ENCODE results near the gene SH3BP1.

Gene SH3BP1

DNA sequence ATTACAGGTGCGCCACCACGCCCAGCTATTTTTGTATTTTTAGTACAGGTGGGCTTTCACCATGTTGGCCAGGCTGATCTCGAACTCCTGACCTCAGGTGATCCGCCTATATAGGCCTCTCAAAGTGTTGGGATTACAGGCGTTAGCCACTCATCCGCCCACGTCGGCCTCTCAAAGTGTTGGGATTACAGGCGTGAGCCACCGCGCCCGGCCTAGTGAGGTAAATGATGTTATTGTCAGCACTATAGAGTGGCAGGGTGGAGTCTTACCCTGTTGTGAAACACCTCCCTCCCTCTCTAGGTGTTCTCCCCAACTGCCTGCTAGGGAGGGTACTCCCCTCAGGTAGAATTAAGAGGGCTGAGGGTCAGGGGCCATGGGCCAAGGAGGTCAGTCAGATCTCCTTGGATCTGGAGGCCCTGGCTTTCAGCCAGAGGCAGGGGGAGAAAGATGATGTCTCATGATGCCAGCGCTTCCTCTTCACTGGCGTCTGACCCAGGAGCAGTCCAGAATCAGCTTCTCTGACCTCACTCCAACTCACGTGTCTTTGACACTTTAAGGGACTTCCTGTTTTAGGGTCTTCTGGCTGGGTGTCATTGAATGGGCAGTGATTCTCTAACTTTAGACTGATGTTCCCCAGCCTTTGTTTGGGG is 28.9 kb upstream of the SH3BP1 start:
- peaks cover 13% of the 10 kb centered on the region for H3K36me3 ChIP-seq (ENCODE audit: control insufficient read depth, insufficient read depth, low read length)
- no peaks in the 10 kb centered on the region for H3K27me3 ChIP-seq (replicated peaks; ENCODE audit: control insufficient read depth, insufficient read depth, low read length)
- TF ChIP-seq, protein P1, sequence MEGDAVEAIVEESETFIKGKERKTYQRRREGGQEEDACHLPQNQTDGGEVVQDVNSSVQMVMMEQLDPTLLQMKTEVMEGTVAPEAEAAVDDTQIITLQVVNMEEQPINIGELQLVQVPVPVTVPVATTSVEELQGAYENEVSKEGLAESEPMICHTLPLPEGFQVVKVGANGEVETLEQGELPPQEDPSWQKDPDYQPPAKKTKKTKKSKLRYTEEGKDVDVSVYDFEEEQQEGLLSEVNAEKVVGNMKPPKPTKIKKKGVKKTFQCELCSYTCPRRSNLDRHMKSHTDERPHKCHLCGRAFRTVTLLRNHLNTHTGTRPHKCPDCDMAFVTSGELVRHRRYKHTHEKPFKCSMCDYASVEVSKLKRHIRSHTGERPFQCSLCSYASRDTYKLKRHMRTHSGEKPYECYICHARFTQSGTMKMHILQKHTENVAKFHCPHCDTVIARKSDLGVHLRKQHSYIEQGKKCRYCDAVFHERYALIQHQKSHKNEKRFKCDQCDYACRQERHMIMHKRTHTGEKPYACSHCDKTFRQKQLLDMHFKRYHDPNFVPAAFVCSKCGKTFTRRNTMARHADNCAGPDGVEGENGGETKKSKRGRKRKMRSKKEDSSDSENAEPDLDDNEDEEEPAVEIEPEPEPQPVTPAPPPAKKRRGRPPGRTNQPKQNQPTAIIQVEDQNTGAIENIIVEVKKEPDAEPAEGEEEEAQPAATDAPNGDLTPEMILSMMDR (IDR thresholded peaks at IDR 0.05; ENCODE audit: insufficient read depth, low read length, poor library complexity, severe bottlenecking), result no peak
- no peak for DNase-seq (ENCODE audit: extremely low read depth, insufficient read length)
- peak overlapping the region; percentile 98 for H3K4me3 ChIP-seq (replicated peaks; ENCODE audit: low read depth, low read length)

DNA sequence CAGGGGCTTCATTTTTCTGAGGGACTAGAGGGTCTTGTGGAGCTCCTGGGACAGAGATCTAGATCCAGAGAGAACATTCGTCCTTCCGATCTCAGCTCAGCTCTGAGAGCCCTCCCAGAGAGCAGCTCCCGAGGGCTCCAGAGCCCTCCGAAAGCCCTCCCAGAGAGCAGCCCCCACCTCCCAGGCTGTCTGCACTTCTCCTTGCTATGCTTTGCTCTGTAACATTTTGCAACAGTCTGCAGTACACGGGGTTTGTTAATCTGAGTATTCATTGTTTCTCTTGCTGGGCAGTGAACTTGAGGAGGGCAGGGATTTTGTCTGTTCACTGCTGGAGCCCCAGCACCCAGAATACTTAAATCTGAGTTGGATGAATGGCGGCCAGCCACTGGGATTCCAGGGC is 28.3 kb upstream of the SH3BP1 start:
- Histone ChIP-seq H3K27me3 (replicated peaks; ENCODE audit: control insufficient read depth, insufficient read depth, low read length) (no peaks in the 10 kb centered on the region), H3K36me3 (ENCODE audit: control insufficient read depth, insufficient read depth, low read length) (peaks cover 14% of the 10 kb centered on the region), H3K4me3 (replicated peaks; ENCODE audit: low read depth, low read length) (no peak overlapping the region)
- no peak for DNase-seq (ENCODE audit: extremely low read depth, insufficient read length)
- TF ChIP-seq, protein P1 (IDR thresholded peaks at IDR 0.05; ENCODE audit: insufficient read depth, low read length, poor library complexity, severe bottlenecking), result no peak

DNA sequence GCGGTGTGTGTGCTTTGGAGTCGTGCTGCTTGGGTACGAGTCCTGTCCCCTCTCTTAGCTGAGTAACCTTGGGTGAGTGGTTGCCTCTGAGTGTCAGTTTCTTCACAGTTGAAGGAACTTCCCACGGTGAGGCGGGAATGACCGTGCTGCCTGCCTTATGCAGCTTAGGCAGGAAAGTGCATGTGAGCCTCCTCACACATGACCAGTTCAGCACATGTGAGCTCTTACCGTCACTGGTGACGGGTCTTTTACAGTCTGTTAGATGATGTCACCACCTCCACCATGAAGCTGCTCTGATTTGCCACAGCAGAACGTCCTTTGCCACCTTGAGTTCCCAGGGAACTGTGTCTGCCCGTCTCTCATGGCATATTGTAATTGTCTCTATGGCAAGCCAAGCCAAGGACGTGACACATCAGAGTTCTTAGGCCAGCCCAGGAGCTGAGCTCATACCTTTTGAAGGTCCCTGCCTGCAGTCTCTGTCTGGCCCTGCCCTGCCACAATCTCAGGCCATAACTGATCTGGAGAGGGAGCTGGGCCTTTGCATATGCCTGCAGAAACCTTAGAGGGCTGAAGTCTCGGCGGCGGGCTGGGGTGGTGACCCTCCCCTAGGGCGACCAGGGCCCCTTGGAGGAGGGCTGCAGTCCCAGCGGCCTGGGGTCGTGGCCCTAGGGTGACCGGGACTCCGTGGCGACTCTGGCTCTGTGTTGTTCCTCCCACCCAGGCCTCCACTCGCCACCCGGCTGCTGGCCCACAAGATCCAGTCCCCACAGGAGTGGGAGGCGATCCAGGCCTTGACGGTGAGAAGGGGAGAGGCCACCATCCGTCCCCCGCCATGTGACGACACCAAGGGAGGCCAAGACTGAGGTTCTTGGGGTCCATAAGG is 23.0 kb upstream of the SH3BP1 start:
- DNase-seq (ENCODE audit: extremely low read depth, insufficient read length), result no peak
- Histone ChIP-seq H3K4me3 (replicated peaks; ENCODE audit: low read depth, low read length) (no peak overlapping the region), H3K36me3 (ENCODE audit: control insufficient read depth, insufficient read depth, low read length) (peaks cover 44% of the 10 kb centered on the region)

DNA sequence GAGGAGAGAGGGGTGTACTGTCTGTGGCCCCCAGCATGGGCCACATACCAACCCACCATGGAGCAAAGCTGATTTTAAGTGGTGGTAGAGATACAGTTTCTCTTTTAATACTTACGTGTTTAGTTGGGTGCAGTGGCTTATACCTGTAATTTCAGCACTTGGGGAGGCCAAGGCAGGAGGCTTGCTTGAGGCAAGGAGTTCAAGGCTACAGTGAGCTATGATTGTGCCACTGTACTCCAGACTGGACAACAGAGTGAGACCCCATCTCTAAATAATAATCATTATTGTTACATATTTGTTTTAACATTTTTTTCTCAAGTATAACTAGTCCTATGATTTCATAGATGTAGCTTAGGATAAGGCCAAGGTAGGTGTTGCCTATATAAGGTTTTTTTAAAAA is 22.0 kb upstream of the SH3BP1 start:
- Histone ChIP-seq H3K4me3 (replicated peaks; ENCODE audit: low read depth, low read length) (no peak overlapping the region), H3K27me3 (replicated peaks; ENCODE audit: control insufficient read depth, insufficient read depth, low read length) (no peaks in the 10 kb centered on the region), H3K36me3 (ENCODE audit: control insufficient read depth, insufficient read depth, low read length) (peaks cover 46% of the 10 kb centered on the region)
- TF ChIP-seq, protein P1 (IDR thresholded peaks at IDR 0.05; ENCODE audit: insufficient read depth, low read length, poor library complexity, severe bottlenecking), result no peak
- DNase-seq (ENCODE audit: extremely low read depth, insufficient read length), result no peak

More for the DNA sequence above, 23.0 kb upstream of the SH3BP1 start:
- TF ChIP-seq, protein P1 (IDR thresholded peaks at IDR 0.05; ENCODE audit: insufficient read depth, low read length, poor library complexity, severe bottlenecking), result no peak
- H3K27me3 ChIP-seq (replicated peaks; ENCODE audit: control insufficient read depth, insufficient read depth, low read length), result no peaks in the 10 kb centered on the region

DNA sequence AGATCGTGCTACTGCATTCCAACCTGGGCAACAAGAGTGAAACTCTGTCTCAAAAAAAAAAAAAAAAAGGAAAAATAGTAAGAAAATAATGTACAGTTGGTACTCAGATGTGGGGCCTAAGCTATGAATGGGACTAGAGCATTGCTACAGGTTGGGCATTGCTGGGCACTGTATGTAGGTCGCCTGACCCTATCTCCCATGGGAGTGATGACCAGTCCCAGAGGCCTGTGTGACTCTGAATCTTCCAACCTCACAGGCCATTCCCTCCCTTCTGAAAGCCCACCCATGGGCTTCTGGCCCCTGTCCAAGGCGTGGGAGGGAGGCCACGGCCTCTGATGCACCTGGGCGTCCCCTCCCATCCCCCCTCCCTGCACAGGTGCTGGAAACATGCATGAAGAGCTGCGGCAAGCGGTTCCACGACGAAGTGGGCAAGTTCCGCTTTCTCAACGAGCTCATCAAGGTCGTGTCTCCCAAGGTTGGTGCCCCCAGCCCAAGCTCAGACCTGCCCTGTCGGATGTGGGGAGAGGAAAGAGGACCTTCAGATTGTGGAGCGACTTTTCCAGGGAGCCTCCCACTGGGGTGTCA is 21.3 kb upstream of the SH3BP1 start:
- no peak for DNase-seq (ENCODE audit: extremely low read depth, insufficient read length)
- Histone ChIP-seq H3K27me3 (replicated peaks; ENCODE audit: control insufficient read depth, insufficient read depth, low read length) (no peaks in the 10 kb centered on the region), H3K4me3 (replicated peaks; ENCODE audit: low read depth, low read length) (no peak overlapping the region), H3K36me3 (ENCODE audit: control insufficient read depth, insufficient read depth, low read length) (peaks cover 46% of the 10 kb centered on the region)
- TF ChIP-seq, protein P1 (IDR thresholded peaks at IDR 0.05; ENCODE audit: insufficient read depth, low read length, poor library complexity, severe bottlenecking), result no peak
